B cell (primary cell): ENCODE data around the gene IFT22. TPM values are rescaled to one million over a fixed set of nuclear protein-coding genes. Genes with fewer than 3 reads are reported as not detected.
"Not testable (repeated sequence)": the region's sequence is repeated elsewhere in the genome, so short reads cannot be mapped to it uniquely, and the experiment has no call there.

Experiments used
- ATAC-seq: fragments of 200-7000 bp; cut with Tn5 transposase; one replicate; pipeline ENCODE4 v1.10.0; 2021; ENCODE audit warnings: low read depth, mild to moderate bottlenecking, moderate number of reproducible peaks, moderate library complexity
- CTCF ChIA-PET: fragments of 350-600 bp; sonication (Branson Sonifier 250); formaldehyde crosslinking; loops from one replicate; lab custom pipeline; 2021; ENCODE audit warnings: antibody characterized with exemption, inconsistent platforms; lab: Charles Lee
- POLR2A ChIA-PET: fragments of 350-600 bp; sonication (Branson Sonifier 250); formaldehyde crosslinking; loops from one replicate; lab custom pipeline; 2021; ENCODE audit warnings: antibody characterized with exemption; lab: Charles Lee
- DNase-seq: peaks from one replicate; pipeline ENCODE4 v3.0.0; 2013
- H2AFZ ChIP-seq: 2 replicates; pipeline ENCODE4 v1.6.1; 2012; ENCODE audit warnings: mild to moderate bottlenecking, low read depth, low read length; ENCODE audit not compliant: insufficient read depth, poor library complexity, severe bottlenecking
- H3K27ac ChIP-seq, 2 donors: 1 replicate in 1 of 2; 2 replicates in 1 of 2; pipeline ENCODE4 v1.5.1; 2012 to 2013; ENCODE audit warnings: low read length in 2 of 2, mild to moderate bottlenecking in 2 of 2, moderate library complexity in 1 of 2
- H3K27me3 ChIP-seq, 4 experiments: fragments of 200-600 bp in 1 of 4; sonication (generic) in 1 of 4; replicated peaks in 1 of 4; 1 replicate in 2 of 4; 2 replicates in 2 of 4; pipeline versions ENCODE4 v1.6.1 to v1.7.0; 2013 to 2016; ENCODE audit warnings: low read length in 3 of 4, mild to moderate bottlenecking in 2 of 4, mixed read lengths in 1 of 4, moderate library complexity in 1 of 4; ENCODE audit not compliant: insufficient read depth in 4 of 4, control insufficient read depth in 3 of 4; ENCODE audit errors: control extremely low read depth in 1 of 4
- H3K36me3 ChIP-seq, 2 experiments: replicated peaks in 1 of 2; 1 replicate in 1 of 2; 2 replicates in 1 of 2; pipeline versions ENCODE4 v1.6.1 to v1.7.1; 2013; ENCODE audit warnings: low read length in 1 of 2; ENCODE audit not compliant: insufficient read depth in 2 of 2, control insufficient read depth in 1 of 2; ENCODE audit errors: control extremely low read depth in 1 of 2, extremely low read depth in 1 of 2
- H3K4me1 ChIP-seq, 2 donors: fragments of 200-600 bp in 1 of 2; sonication (generic) in 1 of 2; 1 replicate in 1 of 2; 2 replicates in 1 of 2; pipeline versions ENCODE4 v1.5.1 to v1.6.1; 2013 to 2017; ENCODE audit warnings: low read length in 2 of 2; ENCODE audit not compliant: control insufficient read depth in 2 of 2, insufficient read depth in 2 of 2
- H3K4me2 ChIP-seq: replicated peaks from 2 replicates; pipeline ENCODE3; 2012; ENCODE audit warnings: mild to moderate bottlenecking, low read depth, low read length; ENCODE audit not compliant: poor library complexity, severe bottlenecking
- H3K4me3 ChIP-seq, 5 experiments: fragments of 200-600 bp in 1 of 5; sonication (generic) in 1 of 5; 1 replicate in 3 of 5; 2 replicates in 2 of 5; pipeline versions ENCODE4 v1.5.1 to v1.7.0; 2011 to 2016; ENCODE audit warnings: low read length in 4 of 5, mild to moderate bottlenecking in 4 of 5, low read depth in 2 of 5, control low read depth in 1 of 5, moderate library complexity in 1 of 5; ENCODE audit not compliant: insufficient read depth in 1 of 5; ENCODE audit errors: control extremely low read depth in 1 of 5, extremely low read depth in 1 of 5
- H3K79me2 ChIP-seq: fragments of 200-600 bp; sonication (generic); one replicate; pipeline ENCODE4 v1.6.0; 2016; ENCODE audit warnings: low read length; ENCODE audit not compliant: control insufficient read depth, insufficient read depth
- H3K9ac ChIP-seq: fragments of 200-600 bp; sonication (generic); 2 replicates; pipeline ENCODE4 v1.6.1; 2017; ENCODE audit warnings: mild to moderate bottlenecking, low read length, moderate library complexity
- H3K9me3 ChIP-seq, 3 donors: one replicate each; pipeline versions ENCODE4 v1.6.1 to v1.7.1; 2013; ENCODE audit warnings: low read length in 2 of 3; ENCODE audit not compliant: control insufficient read depth in 2 of 3, insufficient read depth in 1 of 3; ENCODE audit errors: control extremely low read depth in 1 of 3
- H4K20me1 ChIP-seq: 2 replicates; pipeline ENCODE4 v1.6.0; 2012; ENCODE audit warnings: mild to moderate bottlenecking, low read length; ENCODE audit not compliant: insufficient read depth, control insufficient read depth, poor library complexity, severe bottlenecking
- H3K27ac Mint-ChIP-seq: one replicate; pipeline ENCODE4 v1.8.0; 2021; ENCODE audit warnings: mixed read lengths
- H3K27me3 Mint-ChIP-seq: one replicate; pipeline ENCODE4 v1.8.0; 2021; ENCODE audit warnings: mixed read lengths
- H3K4me1 Mint-ChIP-seq: one replicate; pipeline ENCODE4 v1.8.0; 2021; ENCODE audit warnings: mixed read lengths
- H3K4me3 Mint-ChIP-seq: one replicate; pipeline ENCODE4 v1.8.0; 2021; ENCODE audit warnings: mixed read lengths
- H3K9me3 Mint-ChIP-seq: one replicate; pipeline ENCODE4 v1.8.0; 2022; ENCODE audit warnings: mixed read lengths; ENCODE audit not compliant: insufficient read depth
- CTCF ChIP-seq: fragments of 200-600 bp; IDR thresholded peaks from one replicate; pipeline ENCODE4 v1.8.0; 2022; ENCODE audit warnings: antibody characterized with exemption, mild to moderate bottlenecking
- EZH2 ChIP-seq: IDR thresholded peaks from 2 replicates; pipeline ENCODE4 v1.6.1; 2012; ENCODE audit warnings: borderline replicate concordance, low read depth, mild to moderate bottlenecking, moderate library complexity, low read length; ENCODE audit not compliant: insufficient read depth, poor library complexity, severe bottlenecking
- WGBS: methylation state at CpG from one replicate; pipeline ENCODE4 v1.1.5; 2013; ENCODE audit warnings: missing lambda C conversion rate; ENCODE audit not compliant: insufficient coverage; 5-methylcytosine and 5-hydroxymethylcytosine counted together
- intact Hi-C: fragments of 100-400 bp; cut with micrococcal nuclease; formaldehyde crosslinking; loops from one replicate; pipeline ENCODE4 v1.10.0; 2022
- polyA plus RNA-seq: library from polyadenylated mRNA; depleted of rRNA; stranded (reverse); fragments of >200 nt; gene quantifications from 2 replicates; pipeline ENCODE4 v1.2.3, GENCODE V29; 2012
- total RNA-seq, 2 donors: library from RNA; stranded (reverse); fragments of 120-200 nt in 1 of 2; gene quantifications; 1 replicate in 1 of 2; 2 replicates in 1 of 2; pipeline versions ENCODE4 v1.2.3 to v1.2.4, GENCODE V29; 2013 to 2022

Gene IFT22
- total and polyA plus RNA-seq, 2 donors (not counting 1 experiment from before 2014, with no cell fraction given) = 5.2 to 7.3 TPM

DNA sequence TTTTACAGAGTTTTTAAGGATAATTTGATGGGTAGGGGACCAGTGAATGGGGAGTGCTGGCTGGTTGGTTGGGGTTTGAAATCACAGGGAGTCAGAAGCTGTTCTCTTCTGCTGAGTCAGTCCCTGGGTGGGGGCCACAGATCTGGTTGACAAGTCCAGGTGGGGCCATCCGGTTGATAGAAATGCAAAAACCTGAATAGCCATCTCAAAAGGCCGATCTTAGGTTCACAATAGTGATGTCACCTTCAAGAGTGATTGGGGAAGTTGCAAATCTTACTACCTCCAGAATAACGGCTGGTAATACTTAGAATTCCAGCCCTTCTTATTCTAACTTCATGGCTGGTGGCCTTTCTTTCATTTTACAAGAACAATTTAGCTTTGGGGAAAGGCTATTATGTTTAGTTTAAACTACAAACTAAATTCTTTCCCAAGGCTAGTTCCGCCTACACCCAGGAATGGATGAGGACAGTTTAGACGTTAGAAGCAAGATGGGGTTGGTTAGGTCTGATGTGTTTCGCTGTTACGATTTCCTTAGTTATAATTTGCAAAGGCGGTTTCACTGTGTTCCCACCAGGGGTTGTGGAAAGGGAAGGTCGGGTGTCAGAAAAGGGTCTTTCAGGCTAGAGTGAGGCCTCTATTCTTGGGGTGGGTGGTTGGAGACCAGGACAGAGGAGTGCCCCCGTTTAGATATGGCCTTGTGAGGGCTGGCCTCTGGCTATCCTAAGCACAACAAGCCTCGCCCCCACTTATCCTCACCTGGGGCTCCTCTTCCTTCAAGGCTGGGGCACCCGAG lies 27.4 kb downstream of the IFT22 start:
- ChIA-PET CTCF (interaction anchor here (0.6 to 0.9 kb wide), 2 partner anchors 12 to 399 kb away, joined by 3 to 4 read pairs; no protein-coding TSS in a partner anchor), POLR2A (no interaction called here)
- Histone ChIP-seq H3K4me2 (no peak overlapping the region), H4K20me1 (no peaks in the 10 kb centered on the region), H3K27me3 (peaks cover 0 to 30% (median 15%) of the 10 kb centered on the region in 4 experiments), H3K9ac (no peak overlapping the region), H2AFZ (no peak overlapping the region), H3K9me3 (peaks cover 0 to 2% (median 0%) of the 10 kb centered on the region in 3 donors), H3K36me3 (no peaks in the 10 kb centered on the region), H3K4me3 (no peak overlapping the region), H3K79me2 (no peaks in the 10 kb centered on the region), H3K27ac (no peak overlapping the region), H3K4me1 (peaks cover under 1 to 9% of the 10 kb centered on the region in 2 donors)
- DNase-seq = no peak
- intact Hi-C loops = no loop called here
- WGBS = 74% methylated on average over 5 of the region's 12 CpGs
- no peak overlapping the region for H3K4me3 Mint-ChIP-seq
- peaks cover 12% of the 10 kb centered on the region for H3K4me1 Mint-ChIP-seq
- H3K9me3 Mint-ChIP-seq = no peaks in the 10 kb centered on the region
- H3K27me3 Mint-ChIP-seq = peaks cover 42% of the 10 kb centered on the region
- TF ChIP-seq EZH2 (no peak), CTCF (no peak)
- no peak overlapping the region for H3K27ac Mint-ChIP-seq
- no peak for ATAC-seq

- ATAC-seq, H3K4me2 ChIP-seq, POLR2A ChIA-PET, H2AFZ ChIP-seq, H3K27ac Mint-ChIP-seq, H4K20me1 ChIP-seq, H3K79me2 ChIP-seq, H3K9me3 ChIP-seq, H3K36me3 ChIP-seq, H3K4me3 ChIP-seq, H3K9ac ChIP-seq, H3K4me1 ChIP-seq, intact Hi-C loops, H3K9me3 Mint-ChIP-seq, H3K4me3 Mint-ChIP-seq, H3K27ac ChIP-seq, DNase-seq: not testable (repeated sequence)
- H3K27me3 ChIP-seq = peaks cover 0 to 27% (median 10%) of the 10 kb centered on the region in 4 experiments
- peaks cover 39% of the 10 kb centered on the region for H3K27me3 Mint-ChIP-seq
- peaks cover 12% of the 10 kb centered on the region for H3K4me1 Mint-ChIP-seq
- CTCF ChIA-PET = interaction anchor here (0.6 to 2.8 kb wide), 4 partner anchors 10 to 398 kb away, joined by 3 to 22 read pairs (median 4); no protein-coding TSS in a partner anchor
- 61% methylated on average over 11 of the region's 16 CpGs for WGBS
These were observed 28.3 kb downstream of the IFT22 start for GRCh38 chr7:101293069-101294021.

GRCh38 chr7:101292566-101292965 lies 29.0 kb downstream of the IFT22 start:
- H3K9me3 ChIP-seq, H3K4me3 ChIP-seq, H3K4me1 ChIP-seq, H2AFZ ChIP-seq, POLR2A ChIA-PET, intact Hi-C loops, H3K27ac Mint-ChIP-seq, H3K9me3 Mint-ChIP-seq, H4K20me1 ChIP-seq, H3K27ac ChIP-seq, DNase-seq, ATAC-seq, H3K9ac ChIP-seq, H3K4me2 ChIP-seq, H3K36me3 ChIP-seq, H3K4me3 Mint-ChIP-seq, H3K79me2 ChIP-seq: not testable (repeated sequence)
- Mint-ChIP-seq H3K4me1 (peaks cover 12% of the 10 kb centered on the region), H3K27me3 (peaks cover 34% of the 10 kb centered on the region)
- H3K27me3 ChIP-seq = peaks cover 0 to 23% (median 6%) of the 10 kb centered on the region in 4 experiments
- WGBS = 90% methylated on average over 4 of the region's 5 CpGs
- CTCF ChIA-PET = interaction anchor here (0.7 to 2.8 kb wide), 2 partner anchors 10 to 112 kb away, joined by 3 to 22 read pairs; no protein-coding TSS in a partner anchor
